M059J (cell line): ENCODE results near the gene CYS1. TPM values are rescaled to one million over a fixed set of nuclear protein-coding genes. Genes with fewer than 3 reads are reported as not detected.
"Not testable (repeated sequence)": the region's sequence is repeated elsewhere in the genome, so short reads cannot be mapped to it uniquely, and the experiment has no call there.

Experiments used
- DNase-seq: peaks from one replicate; pipeline ENCODE4 v3.0.0-alpha.2; 2012; ENCODE audit warnings: low read depth
- total RNA-seq: library from RNA; depleted of rRNA; stranded (reverse); fragments of >200 nt; shearing (Covaris generic); gene quantifications from 2 replicates; pipeline ENCODE4 v1.2.3, GENCODE V29; 2014

CYS1 gene
- total RNA-seq, 1 experiment from 2014 or later = 0.79 TPM

DNA sequence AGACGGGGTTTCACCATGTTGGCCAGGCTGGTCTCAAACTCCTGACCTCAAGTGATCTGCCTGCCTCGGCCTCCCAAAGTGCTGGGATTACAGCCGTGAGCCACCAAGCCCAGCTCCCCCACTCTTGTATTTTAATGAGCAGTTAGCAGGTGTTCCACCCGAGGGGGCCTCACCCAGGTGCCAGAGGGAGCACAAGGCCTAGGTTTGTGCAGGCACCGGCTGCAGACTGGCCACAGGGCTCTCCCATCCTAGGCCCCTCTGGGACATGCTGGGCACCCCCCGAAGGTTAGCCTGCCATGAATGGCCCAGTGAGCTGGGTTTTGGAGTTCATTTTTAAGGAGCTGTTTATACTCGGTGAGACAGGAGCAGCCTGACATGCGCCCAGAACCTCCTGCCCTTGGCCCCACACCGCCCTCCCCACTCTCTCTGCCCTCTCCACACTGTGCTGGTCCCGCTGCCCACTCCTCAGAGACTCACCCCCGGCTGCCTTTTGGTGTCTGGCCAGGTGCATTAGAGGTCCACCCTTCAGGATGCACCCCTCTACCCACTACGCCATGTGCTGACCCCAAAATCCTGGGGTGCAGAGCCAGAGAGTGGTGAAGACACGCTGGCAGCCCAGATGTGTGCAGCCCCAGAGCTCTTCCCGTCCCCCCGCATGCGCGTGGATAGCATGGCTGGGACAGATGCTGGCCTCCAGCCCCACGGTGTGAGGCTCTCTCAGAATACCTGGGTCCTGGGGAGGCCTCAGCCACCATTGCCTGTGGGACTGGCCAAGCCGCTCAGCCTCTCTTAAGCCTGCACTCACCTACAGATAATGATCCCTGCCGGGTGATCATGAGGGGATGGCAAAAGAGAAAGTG, 48.1 kb downstream of the CYS1 start:
- DNase-seq = no peak

DNA sequence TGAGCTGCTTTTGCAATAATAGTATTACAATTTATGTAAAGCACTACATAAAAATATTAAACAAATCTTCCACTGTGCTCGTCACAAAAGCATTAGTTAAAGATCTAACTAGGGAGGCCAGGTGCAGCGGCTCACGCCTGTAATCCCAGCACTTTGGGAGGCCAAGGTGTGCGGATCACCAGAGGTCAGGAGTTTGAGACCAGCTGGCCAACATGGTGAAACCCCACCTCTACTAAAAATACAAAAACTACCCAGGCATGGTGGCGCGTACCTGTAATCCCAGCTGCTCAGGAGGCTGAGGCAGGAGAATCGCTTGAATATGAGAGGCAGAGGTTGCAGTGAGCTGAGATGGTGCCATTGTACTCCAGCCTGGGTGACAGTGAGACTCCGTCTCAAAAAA, 49.4 kb downstream of the CYS1 start:
- not testable (repeated sequence) for DNase-seq

GRCh38 chr2:10030311-10030736, 49.9 kb downstream of the CYS1 start:
- no peak for DNase-seq

DNA sequence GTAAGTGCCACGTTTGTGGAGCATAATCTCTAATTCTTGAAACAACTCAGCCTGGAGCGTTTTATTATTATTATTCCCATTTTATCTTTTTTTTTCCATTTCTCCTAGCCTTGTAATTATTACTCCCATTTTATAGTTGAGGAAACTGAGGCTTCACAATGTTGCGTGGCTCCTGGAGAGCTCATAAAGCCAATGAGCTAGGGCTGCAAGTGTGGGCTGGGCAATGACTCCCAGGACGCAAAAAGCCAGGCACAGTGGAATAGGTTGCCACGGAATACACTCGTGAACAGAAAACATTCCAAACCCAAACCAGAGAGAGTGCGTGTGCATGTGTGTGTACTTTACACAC, 50.4 kb downstream of the CYS1 start:
- DNase-seq = no peak

DNA sequence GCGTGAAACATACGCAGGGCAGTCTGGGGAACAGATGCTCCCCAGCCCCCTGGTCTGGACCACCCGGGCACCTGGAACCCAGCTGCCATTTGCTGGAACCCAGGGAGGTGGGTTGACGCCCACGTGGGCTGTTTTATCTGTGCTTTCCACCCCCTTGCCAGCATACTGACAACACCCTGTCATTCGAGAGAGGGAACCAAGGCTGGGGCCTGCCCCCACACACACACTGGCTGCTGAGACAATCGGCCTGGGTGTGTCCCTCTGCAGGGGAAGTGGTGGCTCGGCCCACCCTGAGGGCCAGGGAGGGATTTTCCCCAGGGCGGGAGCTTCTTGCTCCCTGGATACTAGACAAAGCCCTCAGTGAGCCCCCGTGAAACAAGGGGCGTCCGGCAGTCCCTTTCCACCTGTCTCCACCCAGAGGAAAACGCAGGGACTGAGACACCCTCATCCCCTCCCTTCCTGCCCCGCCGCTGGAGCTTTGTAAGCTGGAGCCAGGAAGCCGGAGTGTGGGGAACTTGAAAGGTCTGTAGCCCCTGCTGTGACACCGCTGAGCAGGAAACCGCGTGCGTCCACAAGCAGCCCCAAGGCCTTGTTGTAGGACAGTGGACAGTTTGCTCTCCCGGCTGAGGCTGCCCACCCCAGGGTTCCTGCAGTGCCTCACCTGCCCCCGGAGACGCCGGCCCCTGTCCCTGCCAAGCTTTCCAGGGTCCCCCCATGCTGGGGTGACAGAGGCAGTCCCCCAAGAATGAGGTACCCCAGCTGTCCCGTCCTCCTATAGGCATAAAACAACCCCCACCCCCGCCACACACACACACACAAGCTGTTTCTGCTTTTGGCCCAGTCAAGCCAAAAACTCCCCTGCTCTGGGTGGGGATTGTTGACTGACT, 51.0 kb downstream of the CYS1 start:
- DNase-seq = no peak

- DNase-seq = no peak
Measured at GRCh38 chr2:10028407-10028987, 51.7 kb downstream of the CYS1 start.

GRCh38 chr2:10027660-10028330, 52.4 kb downstream of the CYS1 start:
- no peak for DNase-seq

GRCh38 chr2:10026940-10027569, 53.2 kb downstream of the CYS1 start:
- DNase-seq = no peak

DNA sequence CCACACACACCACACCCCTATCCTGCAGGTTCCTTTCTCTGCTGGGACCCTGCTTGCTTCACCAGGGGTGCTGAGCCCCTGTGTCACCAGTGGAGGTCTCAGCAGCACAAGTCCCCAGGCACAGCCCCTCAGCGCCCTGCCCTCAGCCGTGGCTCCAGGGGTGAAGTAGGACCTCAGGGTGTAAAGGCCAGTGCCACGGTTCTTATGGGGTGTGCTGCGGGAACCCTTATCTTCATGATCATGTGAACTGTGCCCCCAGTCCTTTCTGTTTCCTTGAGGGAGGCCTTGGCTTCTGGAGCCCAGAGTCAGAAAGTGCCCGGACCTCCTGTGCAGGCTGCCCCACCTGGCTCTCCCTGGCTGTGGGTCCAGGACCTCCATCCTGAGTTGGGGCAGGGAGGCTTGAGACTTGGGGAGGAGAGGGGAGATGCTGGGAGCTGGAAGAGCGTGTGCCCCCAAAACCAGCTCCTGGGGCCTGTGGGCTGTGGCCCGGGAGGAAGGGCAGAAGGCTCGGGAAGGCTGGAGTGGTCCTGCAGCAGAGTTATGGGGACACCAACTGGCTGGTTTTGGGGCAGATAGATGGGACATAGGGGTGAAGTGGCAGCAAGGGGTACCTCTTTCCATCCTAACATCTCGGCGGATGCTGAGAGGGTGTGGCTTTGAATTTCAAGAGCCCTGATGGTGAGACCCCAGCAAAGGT, 57.1 kb downstream of the CYS1 start:
- no peak for DNase-seq

- no peak for DNase-seq
Measured at GRCh38 chr2:10022445-10022844, 57.8 kb downstream of the CYS1 start.

DNA sequence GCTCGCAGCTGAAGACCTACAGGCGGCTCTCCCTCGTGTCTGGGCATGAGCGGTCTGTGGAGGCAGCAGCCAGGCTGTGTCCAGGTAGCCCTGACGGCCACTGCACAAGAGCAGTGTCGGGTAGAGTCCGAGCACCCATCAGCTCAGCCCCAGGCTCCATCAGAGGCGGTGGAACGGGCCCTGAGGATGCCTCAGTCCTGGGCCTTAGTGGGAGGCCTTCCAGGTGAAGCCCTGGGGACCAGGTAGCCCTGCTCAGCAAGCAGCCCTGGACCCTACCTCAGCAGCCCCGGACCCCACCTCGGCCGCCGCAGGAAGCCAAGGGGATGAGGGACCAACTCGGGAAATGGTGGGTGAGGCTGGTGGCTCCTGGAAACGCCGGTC, 58.2 kb downstream of the CYS1 start:
- DNase-seq = no peak

DNA sequence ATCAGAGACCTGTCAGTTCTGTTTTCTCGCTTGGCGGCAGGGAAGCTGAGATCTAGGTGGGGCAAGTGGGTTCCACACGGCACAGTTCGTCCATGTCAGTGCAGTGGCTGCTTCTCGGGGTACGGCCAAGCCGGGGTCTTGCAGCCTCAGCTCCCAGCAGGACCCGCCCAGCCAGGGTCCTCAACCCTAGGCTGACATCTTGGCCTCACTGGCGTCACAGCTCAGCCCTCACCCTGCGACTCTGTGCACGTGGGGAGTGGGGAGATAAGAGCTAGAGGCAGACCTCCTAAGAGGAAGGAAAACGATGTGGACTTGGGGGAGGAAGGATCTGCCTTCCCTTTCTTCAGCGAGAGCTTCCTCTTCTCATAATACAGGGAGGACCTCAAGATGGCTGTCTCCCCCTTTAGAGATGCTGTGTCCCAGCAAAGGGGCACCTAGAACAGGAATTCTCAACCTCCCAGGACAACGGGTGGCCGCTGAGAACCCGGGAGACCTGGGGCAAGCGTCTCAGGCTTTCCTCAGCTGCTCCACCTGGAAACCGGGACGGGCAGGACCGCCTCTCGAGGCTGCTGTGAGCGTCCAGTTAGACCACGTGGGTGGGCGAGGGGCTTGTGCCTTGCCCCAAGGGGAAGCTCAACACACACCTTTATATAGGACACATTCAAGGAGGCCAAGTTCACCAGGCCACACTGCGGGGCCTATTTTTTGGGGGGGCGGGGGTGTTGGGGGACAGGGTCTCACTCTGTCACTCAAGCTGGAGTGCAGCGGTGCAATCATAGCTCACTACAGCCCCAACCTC, 60.4 kb downstream of the CYS1 start:
- DNase-seq = no peak

GRCh38 chr2:10019174-10019573, 61.0 kb downstream of the CYS1 start:
- no peak for DNase-seq

DNA sequence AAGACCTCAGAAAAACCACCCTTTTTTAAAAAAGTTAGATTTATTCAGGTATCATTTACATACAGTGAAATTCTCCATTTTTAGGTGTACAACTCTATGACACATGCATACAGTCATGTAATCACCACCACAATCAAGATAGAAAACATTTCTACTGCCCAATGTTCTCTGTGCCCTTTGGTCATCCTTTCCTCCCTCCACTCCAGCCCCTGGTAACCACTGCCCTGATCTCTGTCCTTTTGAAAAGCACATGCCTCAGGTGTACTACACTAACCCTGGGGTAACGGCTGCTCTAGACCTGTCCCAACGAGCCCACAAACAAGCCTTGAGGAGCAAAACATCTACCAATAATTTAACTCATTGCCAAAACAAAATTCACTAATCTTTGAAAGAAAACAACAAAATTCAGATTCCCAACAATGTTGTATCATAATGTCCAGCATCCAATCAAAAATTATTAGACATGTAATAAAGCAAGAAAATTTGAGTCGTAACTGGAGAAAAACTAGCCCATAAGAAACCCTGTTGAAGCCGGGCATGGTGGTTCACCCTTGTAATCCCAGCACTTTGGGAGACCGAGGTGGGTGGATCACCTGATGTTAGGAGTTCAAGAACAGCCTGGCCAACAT, 62.8 kb downstream of the CYS1 start:
- no peak for DNase-seq

- DNase-seq = no peak
Measured at GRCh38 chr2:10016802-10017258, 63.4 kb downstream of the CYS1 start.

GRCh38 chr2:10016001-10016801, 64.0 kb downstream of the CYS1 start:
- no peak for DNase-seq

- not testable (repeated sequence) for DNase-seq
Measured at GRCh38 chr2:10015376-10015989, 64.7 kb downstream of the CYS1 start.
